Measurements from ENCODE around the gene ANKRD33B.
"Not testable (repeated sequence)": the region's sequence is repeated elsewhere in the genome, so short reads cannot be mapped to it uniquely, and the experiment has no call there.

Gene ANKRD33B

GRCh38 chr5:10556893-10557746, 6.8 kb upstream of the ANKRD33B start:
- no peak for DNase-seq

DNA sequence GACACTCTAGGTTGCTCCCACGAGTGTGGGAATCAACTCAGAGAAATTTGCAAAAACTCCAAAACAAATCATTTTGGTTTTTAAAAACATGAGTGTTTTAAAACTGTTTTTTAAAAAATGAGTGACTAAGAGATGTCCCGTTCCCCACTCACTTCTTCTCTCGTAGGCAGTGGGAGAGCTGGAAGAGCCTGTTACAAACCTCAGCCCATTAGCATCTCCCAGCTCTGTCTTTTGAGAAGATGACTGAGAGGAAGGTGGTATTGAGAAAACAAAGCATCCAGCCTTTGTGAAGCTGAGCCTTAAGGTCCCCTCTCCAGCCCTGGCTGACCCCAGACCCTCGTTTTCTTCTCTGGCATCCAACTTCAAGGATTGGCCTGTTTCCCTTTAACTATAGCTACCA, 4.7 kb upstream of the ANKRD33B start:
- DNase-seq, result no peak

DNA sequence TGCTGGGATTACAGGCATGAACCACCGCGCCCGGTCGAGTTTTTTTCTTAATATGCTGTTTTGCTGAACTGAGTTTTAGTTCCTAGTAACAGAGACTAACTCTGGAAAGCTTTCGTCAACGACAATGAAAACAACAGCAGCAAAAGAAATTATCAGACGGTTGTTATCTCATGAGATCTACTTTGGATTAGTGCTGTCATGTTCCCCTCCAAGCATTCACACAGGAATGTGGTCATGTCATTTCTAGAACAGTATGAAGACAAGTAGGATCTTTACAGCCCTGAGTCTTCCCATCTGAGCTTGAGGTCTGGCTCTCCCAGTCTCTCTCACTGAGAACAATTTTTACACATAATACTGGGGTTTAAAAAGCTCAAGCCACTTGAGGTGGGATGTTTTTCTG, 4.0 kb upstream of the ANKRD33B start:
- DNase-seq, result no peak

- no peak for DNase-seq
These were observed 1.4 kb upstream of the ANKRD33B start for GRCh38 chr5:10562201-10563109.

DNA sequence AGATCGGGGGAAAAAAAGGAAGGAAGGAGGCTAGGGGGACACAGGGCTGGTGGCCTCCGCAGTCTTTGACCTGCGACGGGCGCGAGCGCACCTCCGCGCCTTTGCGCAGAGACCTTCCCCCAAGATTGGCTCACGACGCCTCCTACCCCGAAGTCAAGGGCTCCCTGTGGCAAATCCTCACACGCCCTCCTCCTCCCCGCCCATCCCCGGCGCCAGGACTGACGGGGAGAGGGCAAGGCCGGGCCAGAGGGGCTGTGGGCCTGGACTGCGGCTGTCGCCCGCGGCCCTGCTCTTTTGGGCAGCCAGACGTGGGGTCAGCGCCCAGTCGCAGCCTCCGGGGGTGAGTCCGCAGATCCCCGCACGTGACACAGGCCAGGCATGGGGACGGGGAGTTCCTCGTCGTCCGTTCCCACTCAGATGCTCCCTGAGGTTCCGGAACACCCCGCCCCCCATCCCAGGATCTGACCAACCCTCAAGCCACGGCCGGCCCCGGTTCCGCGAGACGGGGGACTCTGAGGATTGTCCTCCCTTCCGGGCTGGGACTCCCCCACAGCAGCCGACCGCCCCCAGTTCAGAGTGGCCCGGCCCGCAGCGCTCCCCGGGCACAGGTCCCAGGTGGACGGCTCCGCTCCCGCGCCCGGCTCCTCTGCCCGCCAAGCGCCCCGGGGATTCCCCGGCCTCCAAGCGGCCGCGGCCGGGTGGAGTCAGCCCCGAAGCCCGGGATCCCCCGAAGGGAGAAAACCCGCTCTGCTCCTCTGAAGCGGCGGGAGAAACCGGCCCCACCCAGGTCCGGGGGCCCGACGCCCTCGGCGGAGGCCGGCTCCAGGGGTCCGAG, 543 bp upstream of the ANKRD33B start:
- DNase-seq, result peak; percentile 71

GRCh38 chr5:10564838-10565784, 1.2 kb downstream of the ANKRD33B start:
- peak; percentile 55 for DNase-seq

- no peak for DNase-seq
These were observed 2.1 kb downstream of the ANKRD33B start for GRCh38 chr5:10565785-10566542.

GRCh38 chr5:10566543-10567068, 2.7 kb downstream of the ANKRD33B start:
- no peak for DNase-seq

GRCh38 chr5:10567121-10567591, 3.3 kb downstream of the ANKRD33B start:
- DNase-seq, result no peak

DNA sequence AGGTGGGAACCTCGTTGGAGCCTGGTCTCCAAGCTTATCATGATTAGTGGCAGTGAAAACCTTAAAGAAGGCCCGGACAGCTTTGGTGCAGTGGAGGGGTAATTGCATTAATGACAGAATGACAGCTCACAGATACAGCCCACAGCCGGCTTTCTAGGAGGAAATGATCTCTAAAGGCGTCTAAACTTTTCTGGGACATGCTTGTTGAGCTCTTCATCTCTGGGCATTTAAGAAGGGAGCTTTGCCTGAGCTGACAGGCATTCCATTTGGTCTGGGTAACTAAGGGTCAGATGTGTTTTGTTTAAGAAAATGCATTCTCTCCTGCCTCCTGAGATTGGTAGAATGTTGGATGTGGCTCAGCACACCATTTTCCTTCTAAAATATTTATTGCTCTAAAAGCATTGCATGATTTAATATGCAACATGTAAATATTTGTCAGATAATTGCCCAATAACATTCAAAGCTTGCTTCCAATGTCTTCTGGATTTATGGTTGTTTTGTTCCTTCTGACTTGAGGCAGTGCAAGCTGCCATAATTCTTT, 4.0 kb downstream of the ANKRD33B start:
- DNase-seq, result no peak

GRCh38 chr5:10570540-10570939, 6.7 kb downstream of the ANKRD33B start:
- not testable (repeated sequence) for DNase-seq

DNA sequence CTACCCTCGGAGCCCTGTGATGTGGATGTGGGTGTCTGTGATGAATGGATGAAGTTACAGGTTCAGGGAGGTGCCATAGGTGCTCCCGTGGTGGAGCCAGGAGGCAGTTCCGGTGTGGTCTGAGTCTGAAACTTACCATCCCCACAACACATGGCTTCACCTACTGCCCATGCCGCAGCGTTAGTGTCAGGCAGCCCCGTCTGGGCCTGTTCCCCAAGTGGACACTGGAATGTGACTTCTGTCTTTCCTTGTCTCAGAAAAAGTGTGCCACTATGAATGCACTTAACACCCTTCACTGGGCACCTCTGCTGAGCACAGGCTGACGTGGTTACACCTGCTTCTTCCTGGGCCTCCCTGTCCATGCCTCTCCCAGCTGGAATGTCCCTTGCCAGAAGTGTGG, 8.6 kb downstream of the ANKRD33B start:
- no peak for DNase-seq

DNA sequence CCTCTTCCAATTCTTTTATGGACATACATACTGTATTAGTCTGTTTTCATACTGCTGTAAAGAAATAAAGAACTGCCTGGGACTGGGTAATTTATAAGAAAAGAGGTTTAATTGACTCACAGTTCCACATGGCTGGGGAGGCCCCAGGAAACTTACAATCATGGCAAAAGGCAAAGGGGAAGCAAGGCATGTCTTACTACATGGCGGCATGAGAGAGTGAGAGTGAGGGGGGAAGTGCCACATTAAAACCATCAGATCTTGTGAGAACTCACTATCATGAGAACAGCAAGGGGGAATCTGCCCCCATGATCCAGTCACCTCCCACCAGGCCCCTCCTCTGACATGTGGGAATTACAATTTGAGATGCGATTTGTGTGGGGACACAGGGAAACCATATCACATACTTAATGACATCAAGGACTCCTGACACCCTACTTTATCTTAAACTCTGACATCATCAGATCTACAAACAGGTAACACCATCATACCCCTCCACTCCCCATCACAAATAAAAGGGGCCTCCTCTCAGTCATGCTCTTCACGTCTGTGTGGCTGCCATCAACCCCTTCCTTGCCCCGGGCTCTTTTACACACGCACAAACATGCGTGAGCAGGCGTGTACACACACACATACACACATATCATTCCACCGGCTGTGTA, 9.7 kb downstream of the ANKRD33B start:
- no peak for DNase-seq

DNA sequence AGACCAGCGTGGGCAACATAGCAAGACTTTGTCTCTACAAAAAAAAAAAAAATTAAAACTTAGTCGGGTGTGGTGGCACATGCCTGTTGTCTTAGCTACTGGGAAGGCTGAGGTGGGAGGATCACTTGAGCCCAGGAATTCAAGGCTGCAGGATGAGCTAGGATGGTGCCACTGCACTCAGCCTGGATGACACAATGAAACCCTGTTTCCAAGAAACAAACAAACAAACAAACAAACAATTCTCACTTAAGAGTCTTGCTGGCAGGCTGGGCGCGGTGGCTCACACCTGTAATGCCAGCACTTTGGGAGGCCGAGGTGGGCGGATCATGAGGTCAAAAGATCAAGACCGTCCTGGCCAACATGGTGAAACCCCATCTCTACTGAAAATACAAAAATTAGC, 11.0 kb downstream of the ANKRD33B start:
- DNase-seq, result not testable (repeated sequence)

- no peak for DNase-seq
These were observed 12.4 kb downstream of the ANKRD33B start for GRCh38 chr5:10576121-10576789.

- no peak for DNase-seq
These were observed 12.9 kb downstream of the ANKRD33B start for GRCh38 chr5:10576790-10577189.

DNA sequence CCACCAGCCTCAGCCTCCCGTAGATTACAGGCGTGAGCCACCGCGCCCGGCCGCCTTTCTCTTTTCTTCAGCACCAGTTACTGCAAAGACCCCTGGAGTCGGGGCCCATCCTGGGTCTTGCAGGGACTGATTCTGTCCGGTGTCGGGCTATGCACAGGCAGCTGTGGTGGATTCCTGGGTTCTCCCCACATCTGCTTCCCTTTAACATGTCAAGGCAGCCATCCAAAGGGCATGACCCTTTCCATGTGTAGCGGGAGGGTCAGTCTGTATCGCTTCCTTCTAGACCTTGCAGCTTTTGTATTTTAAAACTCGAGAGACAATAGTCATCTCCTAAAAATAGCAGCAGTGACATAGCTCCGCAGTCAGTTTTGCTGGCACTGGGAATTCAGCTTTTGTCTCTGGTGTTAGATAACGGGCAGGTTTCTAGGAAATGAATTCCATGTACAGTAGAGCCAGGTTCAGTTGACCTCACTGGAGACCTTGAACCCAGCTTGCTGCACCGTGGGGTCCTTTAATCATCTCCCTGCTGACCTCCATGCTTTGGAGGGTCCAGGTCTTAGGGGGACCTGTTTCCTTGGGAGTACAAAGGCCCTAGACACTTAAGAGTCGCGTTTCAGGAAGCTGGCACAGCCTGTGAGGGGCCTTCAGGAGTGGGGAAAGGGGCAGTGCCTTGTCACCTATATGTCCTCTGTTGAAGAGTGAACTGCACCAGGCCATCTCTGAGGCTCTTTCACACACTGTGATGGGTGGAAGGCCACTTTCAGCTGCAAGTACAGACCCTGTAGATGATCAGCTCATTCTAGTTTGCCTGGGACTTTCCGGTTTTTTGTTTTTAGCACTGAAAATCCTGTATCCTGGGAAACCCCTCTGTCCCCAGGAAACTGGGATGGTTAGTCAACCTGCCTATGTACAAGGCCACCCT, 13.8 kb downstream of the ANKRD33B start:
- no peak for DNase-seq
